Measurements from ENCODE around the gene PNPLA7.

DNA sequence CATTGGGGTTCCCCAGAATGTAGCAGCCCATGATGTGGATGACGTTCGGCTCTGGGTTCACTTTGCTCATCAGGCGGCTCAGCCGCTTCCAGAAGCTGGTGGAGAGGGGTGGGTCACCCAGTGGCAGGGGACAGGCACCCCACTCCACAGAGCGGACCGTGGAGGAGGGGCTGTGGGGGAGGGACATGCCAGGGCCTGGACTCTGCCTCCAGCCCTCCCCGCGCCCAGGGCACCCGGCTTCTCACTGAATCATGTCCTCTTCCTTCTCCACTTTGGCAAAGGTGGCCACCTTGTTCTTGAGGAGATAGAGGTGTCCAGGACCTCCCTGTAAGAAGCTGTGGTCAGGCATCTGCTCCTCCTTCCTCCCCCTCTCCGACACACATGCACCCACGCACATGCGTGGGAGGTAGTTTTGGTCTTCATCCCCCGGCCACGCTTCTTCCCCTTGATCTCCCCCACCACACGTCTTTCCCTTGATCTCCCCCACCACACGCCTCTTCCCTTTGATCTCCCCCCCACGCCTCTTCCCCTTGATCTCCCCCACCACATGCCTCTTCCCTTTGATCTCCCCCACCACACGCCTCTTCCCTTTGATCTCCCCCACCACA lies 100.2 kb downstream of the PNPLA7 start:
- TF ChIP-seq, protein P1, sequence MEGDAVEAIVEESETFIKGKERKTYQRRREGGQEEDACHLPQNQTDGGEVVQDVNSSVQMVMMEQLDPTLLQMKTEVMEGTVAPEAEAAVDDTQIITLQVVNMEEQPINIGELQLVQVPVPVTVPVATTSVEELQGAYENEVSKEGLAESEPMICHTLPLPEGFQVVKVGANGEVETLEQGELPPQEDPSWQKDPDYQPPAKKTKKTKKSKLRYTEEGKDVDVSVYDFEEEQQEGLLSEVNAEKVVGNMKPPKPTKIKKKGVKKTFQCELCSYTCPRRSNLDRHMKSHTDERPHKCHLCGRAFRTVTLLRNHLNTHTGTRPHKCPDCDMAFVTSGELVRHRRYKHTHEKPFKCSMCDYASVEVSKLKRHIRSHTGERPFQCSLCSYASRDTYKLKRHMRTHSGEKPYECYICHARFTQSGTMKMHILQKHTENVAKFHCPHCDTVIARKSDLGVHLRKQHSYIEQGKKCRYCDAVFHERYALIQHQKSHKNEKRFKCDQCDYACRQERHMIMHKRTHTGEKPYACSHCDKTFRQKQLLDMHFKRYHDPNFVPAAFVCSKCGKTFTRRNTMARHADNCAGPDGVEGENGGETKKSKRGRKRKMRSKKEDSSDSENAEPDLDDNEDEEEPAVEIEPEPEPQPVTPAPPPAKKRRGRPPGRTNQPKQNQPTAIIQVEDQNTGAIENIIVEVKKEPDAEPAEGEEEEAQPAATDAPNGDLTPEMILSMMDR (IDR thresholded peaks at IDR 0.05) = no peak
- TF ChIP-seq POLR2A (IDR thresholded peaks at IDR 0.05) = no peak

Measured in lower leg skin (tissue), 3 donors.